Ishikawa (cell line): ENCODE results near the gene HOXB5.

Experiments
- CEBPB ChIP-seq: IDR thresholded peaks from 2 replicates; pipeline ENCODE4 v1.6.1; 2012
- CREB1 ChIP-seq: IDR thresholded peaks from 2 replicates; pipeline ENCODE4 v1.6.1; 2012; ENCODE audit warnings: low read depth
- EGR1 ChIP-seq: IDR thresholded peaks from 2 replicates; pipeline ENCODE4 v1.6.1; 2012
- EP300 ChIP-seq: IDR thresholded peaks from 2 replicates; pipeline ENCODE4 v1.6.1; 2012; ENCODE audit warnings: borderline replicate concordance
- FOXM1 ChIP-seq: IDR thresholded peaks from 2 replicates; pipeline ENCODE4 v1.6.1; 2012; ENCODE audit warnings: low read depth, borderline replicate concordance
- MAX ChIP-seq: IDR thresholded peaks from 2 replicates; pipeline ENCODE4 v1.6.1; 2012
- NFIC ChIP-seq: IDR thresholded peaks from 2 replicates; pipeline ENCODE4 v1.6.1; 2012
- RAD21 ChIP-seq: IDR thresholded peaks from 2 replicates; pipeline ENCODE4 v1.6.1; 2012; ENCODE audit warnings: low read depth
- REST ChIP-seq: IDR thresholded peaks from 2 replicates; pipeline ENCODE4 v1.6.1; 2012; ENCODE audit warnings: low read depth, mild to moderate bottlenecking
- TAF1 ChIP-seq: IDR thresholded peaks from 2 replicates; pipeline ENCODE4 v1.6.1; 2012; ENCODE audit warnings: low read depth, mild to moderate bottlenecking
- TCF12 ChIP-seq: IDR thresholded peaks from 2 replicates; pipeline ENCODE4 v1.6.1; 2012; ENCODE audit warnings: low read depth
- TEAD4 ChIP-seq: IDR thresholded peaks from 2 replicates; pipeline ENCODE4 v1.6.1; 2012
- USF1 ChIP-seq: IDR thresholded peaks from 2 replicates; pipeline ENCODE4 v1.6.1; 2012
- YY1 ChIP-seq: IDR thresholded peaks from 2 replicates; pipeline ENCODE4 v1.6.1; 2012; ENCODE audit warnings: low read depth
- ZBTB7A ChIP-seq: IDR thresholded peaks from 2 replicates; pipeline ENCODE4 v1.6.1; 2012; ENCODE audit warnings: low read depth

The HOXB5 gene

GRCh38 chr17:48624118-48624517 is 30.5 kb upstream of the HOXB5 start:
- TF ChIP-seq NFIC = no peak
- TF ChIP-seq ZBTB7A = no peak
- TF ChIP-seq TCF12 = no peak
- TF ChIP-seq FOXM1 = no peak
- no peak for TF ChIP-seq REST
- TF ChIP-seq YY1 = no peak
- no peak for TF ChIP-seq MAX
- no peak for TF ChIP-seq EGR1
- no peak for TF ChIP-seq CREB1

GRCh38 chr17:48623583-48623982 is 30.0 kb upstream of the HOXB5 start:
- TF ChIP-seq EGR1 = no peak
- TF ChIP-seq YY1 = no peak
- no peak for TF ChIP-seq NFIC
- TF ChIP-seq CEBPB = no peak
- TF ChIP-seq FOXM1 = no peak
- no peak for TF ChIP-seq TEAD4

- TF ChIP-seq FOXM1 (no peak), RAD21 (no peak), CREB1 (no peak), EP300 (no peak), TAF1 (no peak), TEAD4 (no peak), EGR1 (no peak), USF1 (no peak), MAX (no peak), NFIC (no peak), CEBPB (no peak), YY1 (no peak), REST (no peak), TCF12 (no peak), ZBTB7A (no peak)
Measured at GRCh38 chr17:48622857-48623256, 29.3 kb upstream of the HOXB5 start.

GRCh38 chr17:48621410-48622392 is 28.1 kb upstream of the HOXB5 start:
- TF ChIP-seq TCF12 = no peak
- TF ChIP-seq NFIC = no peak
- TF ChIP-seq FOXM1 = no peak
- TF ChIP-seq USF1 = no peak
- TF ChIP-seq CREB1 = no peak
- no peak for TF ChIP-seq TEAD4

GRCh38 chr17:48620461-48621139 is 27.0 kb upstream of the HOXB5 start:
- TF ChIP-seq CREB1 = no peak
- no peak for TF ChIP-seq USF1
- no peak for TF ChIP-seq MAX
- no peak for TF ChIP-seq FOXM1
- TF ChIP-seq TCF12 = no peak
- no peak for TF ChIP-seq TAF1
